Neural progenitor cell (in vitro differentiated cells): ENCODE measurements around the gene FAM43B.

ENCODE experiments used
- CTCF ChIP-seq: fragments of 200-600 bp; sonication (generic); IDR thresholded peaks from 2 replicates; pipeline ENCODE4 v1.5.1; 2017; ENCODE audit warnings: antibody characterized with exemption, mild to moderate bottlenecking
- EZH2 ChIP-seq: fragments of 200-600 bp; sonication (generic); IDR thresholded peaks from 2 replicates; pipeline ENCODE4 v1.6.1; 2017; ENCODE audit warnings: antibody characterized with exemption, mild to moderate bottlenecking, moderate library complexity

- TF ChIP-seq CTCF (no peak), EZH2 (no peak)
Measured at GRCh38 chr1:20565234-20565633, 12.9 kb downstream of the FAM43B start.
